Endothelial cell of umbilical vein (primary cell): Measurements from ENCODE around the gene NFATC1. TPM values are rescaled to one million over a fixed set of nuclear protein-coding genes. Genes with fewer than 3 reads are reported as not detected.

Experiments
- BruUV-seq: library from RNA; stranded (reverse); fragments of 400-500 nt; replicated peaks from 2 replicates; lab custom pipeline; 2021; lab: Mats Ljungman, UMichigan
- CTCF ChIA-PET: fragments of 300-600, 350-600 bp; sonication (Branson Sonifier 250); formaldehyde crosslinking; loops from one replicate; lab custom pipeline; 2021; ENCODE audit warnings: antibody characterized with exemption, inconsistent platforms; lab: Charles Lee
- POLR2A ChIA-PET: fragments of 300-600, 350-600 bp; sonication (Branson Sonifier 250); formaldehyde crosslinking; loops from one replicate; lab custom pipeline; 2021; ENCODE audit warnings: antibody characterized with exemption, inconsistent platforms; lab: Charles Lee
- DNase-seq: peaks from one replicate; pipeline ENCODE4 v3.0.0-alpha.2; 2011; ENCODE audit warnings: low read depth, low spot score
- FAIRE-seq: peaks from 2 replicates; lab custom pipeline; 2011; peaks lifted over from hg19 to GRCh38; lab: Jason Lieb, UNC
- H2AFZ ChIP-seq: 2 replicates; pipeline ENCODE4 v1.6.0; 2012; ENCODE audit warnings: low read depth, low read length, control low read depth, inconsistent platforms
- H3K27ac ChIP-seq: 2 replicates; pipeline ENCODE4 v1.5.1; 2011; ENCODE audit warnings: low read depth, mild to moderate bottlenecking, control low read depth, low read length, moderate library complexity; ENCODE audit not compliant: insufficient read depth
- H3K27me3 ChIP-seq, 2 experiments: 2 replicates each; pipeline versions ENCODE4 v1.6.0 to v1.6.1; 2011; ENCODE audit warnings: low read length in 2 of 2, mixed read lengths in 1 of 2; ENCODE audit not compliant: control insufficient read depth in 2 of 2, insufficient read depth in 2 of 2
- H3K36me3 ChIP-seq, 2 experiments: 2 replicates in 1 of 2; 3 replicates in 1 of 2; pipeline ENCODE4 v1.5.1; 2011; ENCODE audit warnings: low read length in 2 of 2, mild to moderate bottlenecking in 1 of 2, moderate library complexity in 1 of 2; ENCODE audit not compliant: control insufficient read depth in 2 of 2, insufficient read depth in 2 of 2; ENCODE audit errors: extremely low read depth in 1 of 2
- H3K4me1 ChIP-seq: 3 replicates; pipeline ENCODE4 v1.5.1; 2011; ENCODE audit warnings: mild to moderate bottlenecking, low read length; ENCODE audit not compliant: control insufficient read depth, insufficient read depth; ENCODE audit errors: extremely low read depth
- H3K4me2 ChIP-seq: 2 replicates; pipeline ENCODE4 v1.6.1; 2011; ENCODE audit warnings: low read length, control low read depth, mixed read lengths; ENCODE audit not compliant: insufficient read depth
- H3K4me3 ChIP-seq, 3 experiments: fragments of 200-600 bp in 1 of 3; sonication (generic), shearing (Covaris generic) in 1 of 3; replicated peaks in 1 of 3; 2 replicates each; pipeline ENCODE4 v1.5.1; 2011 to 2016; ENCODE audit warnings: control low read depth in 3 of 3, low read length in 3 of 3, mild to moderate bottlenecking in 2 of 3, inconsistent platforms in 1 of 3, low read depth in 1 of 3, moderate library complexity in 1 of 3; ENCODE audit not compliant: insufficient read depth in 1 of 3
- H3K79me2 ChIP-seq: 2 replicates; pipeline ENCODE4 v1.6.0; 2012; ENCODE audit warnings: low read length, inconsistent platforms; ENCODE audit not compliant: control insufficient read depth, insufficient read depth
- H3K9ac ChIP-seq: replicated peaks from 2 replicates; pipeline ENCODE3; 2011; ENCODE audit warnings: low read length, control low read depth; ENCODE audit not compliant: insufficient read depth; ENCODE audit errors: extremely low read depth
- H3K9me1 ChIP-seq: replicated peaks from 3 replicates; pipeline ENCODE4 v1.6.0; 2011; ENCODE audit warnings: mild to moderate bottlenecking, low read length; ENCODE audit not compliant: control insufficient read depth, insufficient read depth; ENCODE audit errors: extremely low read depth
- H3K9me3 ChIP-seq: replicated peaks from 2 replicates; pipeline ENCODE4 v1.5.1; 2012; ENCODE audit warnings: low read length, inconsistent platforms; ENCODE audit not compliant: control insufficient read depth, insufficient read depth
- H4K20me1 ChIP-seq: replicated peaks from 2 replicates; pipeline ENCODE3; 2011; ENCODE audit warnings: mild to moderate bottlenecking, low read length; ENCODE audit not compliant: control insufficient read depth, insufficient read depth; ENCODE audit errors: extremely low read depth
- CTCF ChIP-seq, 2 donors: IDR thresholded peaks; 1 replicate in 1 of 2; 2 replicates in 1 of 2; pipeline ENCODE4 v1.5.1; 2011; ENCODE audit warnings: low read length in 2 of 2, mild to moderate bottlenecking in 2 of 2, moderate library complexity in 2 of 2, control low read depth in 1 of 2, inconsistent platforms in 1 of 2, low read depth in 1 of 2; ENCODE audit not compliant: insufficient read depth in 1 of 2; ENCODE audit errors: extremely low read depth in 1 of 2
- GATA2 ChIP-seq: IDR thresholded peaks from 2 replicates; pipeline ENCODE4 v1.7.0; 2011; ENCODE audit warnings: low read depth, mild to moderate bottlenecking, moderate library complexity, mixed read lengths, low read length; ENCODE audit not compliant: insufficient read length, insufficient read depth
- JUN ChIP-seq: IDR thresholded peaks from 2 replicates; pipeline ENCODE4 v1.6.1; 2011; ENCODE audit warnings: borderline replicate concordance, low read depth; ENCODE audit not compliant: insufficient read length, insufficient read depth
- MAX ChIP-seq: IDR thresholded peaks from 2 replicates; pipeline ENCODE4 v1.6.1; 2011; ENCODE audit not compliant: insufficient read depth, insufficient read length
- MYC ChIP-seq: IDR thresholded peaks from one replicate; pipeline ENCODE4 v1.6.1; 2011; ENCODE audit warnings: mild to moderate bottlenecking, low read depth, low read length
- POLR2AphosphoS5 ChIP-seq: IDR thresholded peaks from 2 replicates; pipeline ENCODE4 v1.6.1; 2012; ENCODE audit warnings: low read depth, mild to moderate bottlenecking, control low read depth, low read length, moderate library complexity; ENCODE audit not compliant: insufficient read depth
- dilution Hi-C: fragments of 300-500 bp; cut with MboI; formaldehyde crosslinking; loops from one replicate; pipeline ENCODE4 v1.15.0; 2019; ENCODE audit warnings: low sequenced_read_pairs; ENCODE audit not compliant: extremely low pct_ligation_motif_present
- intact Hi-C: fragments of 100-400 bp; cut with micrococcal nuclease; formaldehyde crosslinking; loops from one replicate; pipeline ENCODE4 v1.10.0; 2022
- polyA plus RNA-seq, 4 experiments: library from polyadenylated mRNA; depleted of rRNA in 3 of 4; stranded (reverse) in 3 of 4; unstranded in 1 of 4; fragments of >200 nt; gene quantifications; 2 replicates each; pipeline versions ENCODE4 v1.2.1 to v1.2.3, GENCODE V29; 2011 to 2012; ENCODE audit warnings: missing spikeins in 1 of 4
- total RNA-seq: library from RNA; stranded (reverse); gene quantifications from 2 replicates; pipeline ENCODE4 v1.2.3, GENCODE V29; 2021

The NFATC1 gene
- total and polyA plus RNA-seq, 2 donors (not counting 3 experiments of a cell fraction or from before 2014, with no cell fraction given) = 11.1 to 30.0 TPM

- H3K9ac ChIP-seq = no peak overlapping the region
- H3K27me3 ChIP-seq = no peaks in the 10 kb centered on the region
- H3K36me3 ChIP-seq = peaks cover 0 to 17% of the 10 kb centered on the region in 2 experiments
- no peak for TF ChIP-seq MYC
- TF ChIP-seq MAX = no peak
- H3K79me2 ChIP-seq = no peaks in the 10 kb centered on the region
- ChIA-PET CTCF (interaction anchor here (1.1 kb wide), 1 partner anchor 77 kb away, joined by 3 read pairs; no protein-coding TSS in a partner anchor), POLR2A (no interaction called here)
- H3K4me1 ChIP-seq = no peaks in the 10 kb centered on the region
- H3K4me2 ChIP-seq = no peak overlapping the region
- intact Hi-C loops (no loop called here), dilution Hi-C loops (no loop called here)
- H3K27ac ChIP-seq = no peak overlapping the region
- H2AFZ ChIP-seq = no peak overlapping the region
- H3K9me3 ChIP-seq = no peaks in the 10 kb centered on the region
- BruUV-seq = no TSS peak
- no peak overlapping the region for H3K4me3 ChIP-seq
- DNase-seq (no peak), FAIRE-seq (no peak)
- H3K9me1 ChIP-seq = no peaks in the 10 kb centered on the region
- H4K20me1 ChIP-seq = no peaks in the 10 kb centered on the region
Observed at GRCh38 chr18:79472946-79473345, 77.2 kb downstream of the NFATC1 start.

GRCh38 chr18:79476031-79476917 is 80.5 kb downstream of the NFATC1 start:
- no peaks in the 10 kb centered on the region for H4K20me1 ChIP-seq
- DNase-seq (no peak), FAIRE-seq (no peak)
- H3K4me2 ChIP-seq = no peak overlapping the region
- H3K9ac ChIP-seq = no peak overlapping the region
- BruUV-seq = no TSS peak
- H3K4me3 ChIP-seq = no peak overlapping the region
- POLR2A ChIA-PET = no interaction called here
- no peak overlapping the region for H2AFZ ChIP-seq
- CTCF ChIA-PET = no interaction called here
- no peaks in the 10 kb centered on the region for H3K9me1 ChIP-seq
- H3K36me3 ChIP-seq = peaks cover 0 to 5% of the 10 kb centered on the region in 2 experiments
- no peaks in the 10 kb centered on the region for H3K4me1 ChIP-seq
- H3K9me3 ChIP-seq = no peaks in the 10 kb centered on the region
- intact Hi-C loops (no loop called here), dilution Hi-C loops (no loop called here)
- H3K27ac ChIP-seq = no peak overlapping the region
- no peaks in the 10 kb centered on the region for H3K79me2 ChIP-seq
- no peaks in the 10 kb centered on the region for H3K27me3 ChIP-seq
- TF ChIP-seq MYC (no peak), CTCF (IDR thresholded peaks at IDR 0.05; ENCODE audit: extremely low read depth in 1 of 2, insufficient read depth in 1 of 2, low read depth in 1 of 2, low read length in 2 of 2) (no peak), GATA2 (no peak), POLR2AphosphoS5 (no peak), JUN (no peak)
